HG03066 (cell line): ENCODE measurements around the gene CRK.
"Not testable (repeated sequence)": the region's sequence is repeated elsewhere in the genome, so short reads cannot be mapped to it uniquely, and the experiment has no call there.

ENCODE experiments used
- ATAC-seq: cut with Tn5 transposase; IDR thresholded peaks from one replicate; pipeline ENCODE4 v1.9.1; 2021; ENCODE audit warnings: low read depth; ENCODE audit not compliant: unreplicated experiment

The CRK gene

DNA sequence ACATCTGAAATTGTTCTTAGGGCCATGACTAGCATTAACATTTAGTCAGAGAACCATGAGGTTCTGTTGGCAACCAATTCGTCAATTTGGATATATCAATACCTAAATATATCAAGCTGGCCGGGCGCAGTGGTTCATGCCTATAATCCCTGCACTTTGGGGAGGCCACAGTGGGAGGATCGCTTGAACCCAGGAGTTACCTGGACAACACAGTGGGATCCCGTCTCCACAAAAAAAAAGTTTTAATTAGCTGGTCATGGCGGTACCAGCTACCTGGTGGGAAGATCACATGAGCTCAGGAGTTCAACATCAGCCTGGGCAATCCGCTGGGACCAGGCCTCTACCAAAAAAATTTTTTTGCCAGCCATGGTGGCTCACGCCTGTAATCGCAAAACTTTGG is 64.5 kb downstream of the CRK start:
- no peak for ATAC-seq

DNA sequence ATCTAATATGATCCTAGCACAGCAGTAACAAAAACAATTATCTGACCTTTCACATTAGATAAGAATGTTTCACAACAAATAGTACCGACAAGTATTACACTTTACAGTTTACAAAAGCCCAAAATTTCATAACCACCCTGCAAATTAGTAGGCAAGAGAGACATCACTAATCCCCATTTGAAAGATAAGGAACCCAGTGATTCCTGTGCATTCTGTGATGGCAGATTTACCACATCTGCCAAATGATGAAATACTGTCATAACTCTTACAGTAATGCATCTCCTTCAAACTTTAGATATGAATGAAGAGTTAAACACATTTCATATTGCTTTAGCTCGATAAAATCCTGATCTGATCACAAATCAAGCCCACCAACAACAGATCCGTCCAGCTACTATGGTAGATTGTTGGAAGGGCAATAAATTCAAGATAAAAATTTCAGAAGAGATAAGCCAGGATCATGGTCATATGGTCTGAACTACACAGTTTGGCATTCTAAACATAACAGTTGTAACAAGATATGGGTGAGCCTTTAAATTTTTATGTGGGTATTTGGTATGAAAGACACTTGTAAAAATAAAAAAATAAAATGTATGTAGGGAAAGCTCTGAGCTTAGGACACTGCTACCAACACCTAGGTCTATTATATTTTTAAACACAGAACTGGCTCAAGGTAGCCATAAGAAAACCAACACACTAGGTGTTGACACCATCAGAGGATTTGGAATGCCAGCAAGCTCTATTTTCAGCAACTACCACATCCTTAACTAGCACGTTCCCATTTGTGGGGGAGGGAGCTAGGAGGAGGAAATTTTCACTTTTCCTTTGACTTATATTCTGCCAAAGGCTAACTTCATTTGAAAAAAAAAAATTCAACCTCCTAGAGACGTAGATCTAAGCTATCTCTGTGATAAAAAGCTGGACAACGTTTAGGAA is 65.3 kb downstream of the CRK start:
- no peak for ATAC-seq

GRCh38 chr17:1387490-1388227 is 68.4 kb downstream of the CRK start:
- ATAC-seq: not testable (repeated sequence)

- not testable (repeated sequence) for ATAC-seq
These were observed 69.3 kb downstream of the CRK start for GRCh38 chr17:1386675-1387190.

DNA sequence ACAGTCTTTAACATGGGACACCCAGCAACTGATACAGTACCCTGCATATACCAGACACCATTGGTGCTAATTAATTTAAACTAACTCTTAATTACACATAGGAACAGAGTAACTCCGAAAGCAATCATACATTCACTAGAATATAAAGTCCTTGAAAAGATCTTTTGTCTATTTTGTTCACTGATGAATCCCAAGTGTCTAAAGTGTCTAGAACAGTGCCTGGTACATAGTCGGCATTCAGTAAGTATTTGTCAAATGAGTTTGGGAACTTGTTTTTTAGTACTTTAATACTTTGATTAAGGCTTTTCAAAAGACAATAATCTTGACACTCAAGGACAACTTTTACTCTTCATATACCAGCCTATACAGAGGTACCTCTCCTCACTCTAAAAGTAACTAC is 69.8 kb downstream of the CRK start:
- no peak for ATAC-seq

DNA sequence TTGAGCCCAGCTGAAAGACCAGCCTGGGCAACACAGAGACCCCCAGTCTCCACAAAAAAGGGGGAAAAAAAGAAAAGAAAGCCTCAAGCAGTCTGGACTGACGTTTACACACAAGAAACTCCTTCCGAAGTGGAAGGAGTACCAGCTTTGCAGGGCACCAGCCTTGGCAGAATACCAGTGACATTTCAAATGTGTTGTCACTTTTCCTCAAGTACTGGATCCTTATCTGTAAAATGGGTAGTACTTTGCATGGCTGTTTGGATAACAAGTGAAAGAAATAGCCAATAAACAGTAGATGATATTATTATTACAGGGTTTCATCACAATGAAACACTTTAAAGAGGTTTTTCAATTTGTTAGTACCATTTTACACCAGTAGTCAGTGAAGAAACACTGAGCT is 70.2 kb downstream of the CRK start:
- no peak for ATAC-seq

GRCh38 chr17:1384905-1385435 is 71.1 kb downstream of the CRK start:
- no peak for ATAC-seq

DNA sequence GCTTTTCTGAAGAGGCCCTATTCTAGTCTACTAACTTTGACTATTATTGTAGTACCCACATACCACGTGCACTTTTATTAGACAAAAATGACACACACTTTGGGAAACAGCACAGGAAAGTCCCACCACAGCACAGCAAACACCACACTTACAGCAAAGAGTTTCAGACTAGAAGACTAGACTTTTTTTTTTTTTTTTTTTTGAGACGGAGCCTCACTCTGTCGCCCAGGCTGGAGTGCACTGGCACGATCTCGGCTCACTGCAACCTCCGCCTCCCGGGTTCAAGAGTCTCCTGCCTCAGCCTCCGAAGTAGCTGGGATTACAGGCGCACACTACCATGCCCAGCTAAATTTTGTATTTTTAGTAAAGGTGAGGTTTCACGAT is 76.1 kb downstream of the CRK start:
- ATAC-seq: no peak

DNA sequence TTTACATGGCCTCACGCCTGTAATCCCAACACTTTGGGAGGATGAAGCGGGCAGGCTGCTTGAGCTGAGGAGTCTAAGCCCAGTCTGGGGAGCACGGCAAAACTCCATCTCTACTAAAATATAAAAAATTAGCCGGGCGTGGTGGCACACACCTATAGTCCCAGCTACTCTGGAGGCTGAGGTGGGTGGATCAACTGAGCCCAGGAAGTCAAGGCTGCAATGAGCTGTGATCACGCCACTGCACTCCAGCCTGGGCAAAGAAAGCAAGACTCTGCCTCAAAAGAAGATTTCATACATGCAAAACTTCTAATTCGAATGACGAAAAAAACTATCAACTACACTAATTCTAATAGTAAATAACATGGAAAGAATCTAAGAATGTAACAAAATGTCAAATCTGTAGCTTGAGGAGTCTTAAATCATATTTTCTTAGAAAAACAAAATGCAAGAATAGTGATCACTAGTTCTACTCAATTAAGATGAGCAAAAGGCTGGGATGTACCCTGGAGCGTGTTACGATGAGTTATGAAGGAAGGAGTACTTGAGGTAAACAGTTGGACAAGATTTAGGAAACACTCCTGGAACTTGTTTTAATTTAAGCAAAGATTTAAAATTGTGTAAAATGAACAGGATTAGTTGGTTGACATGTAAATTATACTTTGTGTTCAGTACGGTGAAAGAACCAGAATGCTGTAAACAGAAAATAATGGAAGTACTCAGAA is 76.7 kb downstream of the CRK start:
- no peak for ATAC-seq

GRCh38 chr17:1378476-1378860 is 77.6 kb downstream of the CRK start:
- ATAC-seq: not testable (repeated sequence)

- ATAC-seq: no peak
These were observed 78.7 kb downstream of the CRK start for GRCh38 chr17:1377334-1377733.

- ATAC-seq: no peak
These were observed 80.0 kb downstream of the CRK start for GRCh38 chr17:1376061-1376460.

- ATAC-seq: no peak
These were observed 80.4 kb downstream of the CRK start for GRCh38 chr17:1375615-1376014.

- ATAC-seq: no peak
These were observed 81.4 kb downstream of the CRK start for GRCh38 chr17:1374431-1375177.

DNA sequence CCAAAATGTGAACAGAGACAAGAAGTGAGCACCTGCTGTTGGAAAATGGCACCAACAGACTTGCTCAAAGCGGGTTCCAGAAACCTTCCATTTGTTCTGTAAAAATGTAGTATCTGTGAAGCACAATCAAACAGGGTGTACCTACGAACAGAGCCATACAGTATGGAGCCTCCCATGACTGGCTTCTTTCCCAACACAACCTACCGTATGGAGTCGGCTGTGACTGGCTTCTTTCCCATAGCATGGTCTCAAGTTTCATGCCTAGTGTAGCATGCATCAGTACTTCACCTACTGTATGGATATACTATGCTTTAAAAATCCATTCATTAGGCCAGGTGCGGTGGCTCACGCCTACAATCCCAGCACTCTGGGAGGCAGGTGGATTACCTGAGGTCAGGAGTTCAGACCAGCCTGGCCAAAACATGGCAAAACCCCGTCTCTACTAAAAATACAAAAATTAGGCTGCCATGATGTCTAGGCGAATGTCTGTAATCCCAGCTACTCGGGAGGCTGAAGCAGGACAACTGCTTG is 82.3 kb downstream of the CRK start:
- ATAC-seq: no peak

DNA sequence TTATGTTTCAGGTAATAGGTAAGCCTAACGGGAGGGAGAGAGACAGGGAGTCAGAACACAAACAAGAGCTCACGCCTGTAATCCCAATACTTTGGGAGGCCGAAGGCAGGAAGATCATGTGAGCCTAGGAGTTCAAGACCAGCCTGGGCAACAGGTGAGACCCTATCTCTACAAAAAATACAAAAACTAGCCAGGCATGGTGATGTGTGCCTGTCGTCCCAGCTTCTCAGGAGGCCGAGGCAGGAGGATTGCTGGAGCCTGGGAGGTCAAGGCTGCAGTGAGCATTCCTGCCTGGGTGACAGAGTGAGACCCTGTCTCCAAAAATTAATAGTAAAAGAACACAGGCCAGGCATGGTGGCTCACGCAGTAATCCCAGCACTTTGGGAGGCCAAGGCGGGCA is 83.4 kb downstream of the CRK start:
- no peak for ATAC-seq

DNA sequence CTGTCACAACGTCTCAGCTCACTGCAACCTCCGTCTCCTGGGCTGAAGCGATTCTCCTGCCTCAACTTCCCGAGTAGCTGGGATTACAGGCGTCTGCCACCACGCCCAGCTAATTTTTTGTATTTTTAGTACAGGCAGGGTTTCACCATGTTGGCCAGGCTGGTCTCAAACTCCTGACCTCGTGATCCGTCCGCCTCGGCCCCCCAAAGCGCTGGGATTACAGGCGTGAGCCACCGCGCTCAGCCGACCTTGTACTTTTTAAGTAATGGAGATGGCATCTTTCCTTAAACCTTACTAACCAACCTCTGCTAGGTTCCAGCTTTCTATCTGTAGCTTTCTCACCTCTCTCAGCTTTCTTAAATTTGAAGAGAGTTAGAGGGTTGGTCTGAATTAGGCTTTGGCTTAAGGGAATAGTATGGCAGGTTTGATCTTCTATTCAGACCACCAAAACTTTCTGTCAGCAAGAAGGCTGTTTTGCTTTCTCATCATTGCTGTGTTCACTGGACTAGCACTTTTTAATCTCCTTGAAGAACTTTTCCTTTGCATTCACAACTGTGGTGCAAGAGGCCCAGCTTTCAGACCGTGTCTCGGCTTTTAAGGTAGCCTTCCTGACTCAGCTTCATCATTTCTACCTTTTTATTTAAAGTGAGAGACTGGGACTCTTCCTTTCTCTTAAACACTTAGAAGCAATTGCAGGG is 84.0 kb downstream of the CRK start:
- no peak for ATAC-seq
